MCF 10A (cell line): ENCODE data around the gene MARCHF6. TPM values are rescaled to one million over a fixed set of nuclear protein-coding genes. Genes with fewer than 3 reads are reported as not detected.
A peak's percentile ranks its signal among the peaks of the same experiment; 100 is the strongest.

ENCODE experiments used
- Bru-seq: library from RNA; stranded (reverse); fragments of 400-500 nt; gene quantifications from one replicate; lab custom pipeline; 2021; lab: Mats Ljungman, UMichigan
- BruChase-seq, 2 experiments: library from RNA; stranded (reverse); fragments of 400-500 nt; gene quantifications; one replicate each; lab custom pipeline; 2021; lab: Mats Ljungman, UMichigan
- BruUV-seq: library from RNA; stranded (reverse); fragments of 400-500 nt; replicated peaks from 2 replicates; lab custom pipeline; 2021; lab: Mats Ljungman, UMichigan
- CTCF ChIA-PET: fragments of 300-600 bp; sonication (Branson Sonifier 250); formaldehyde crosslinking; extraction: SDS; loops from one replicate; lab custom pipeline; 2021; ENCODE audit warnings: antibody characterized with exemption, inconsistent platforms; lab: Yijun Ruan, JAX
- POLR2A ChIA-PET: fragments of 300-600, 350-650 bp; sonication (Branson Sonifier 250); formaldehyde crosslinking; extraction: SDS; loops from one replicate; lab custom pipeline; 2020; ENCODE audit warnings: antibody characterized with exemption, inconsistent platforms; lab: Yijun Ruan, JAX
- DNase-seq: peaks from one replicate; pipeline ENCODE4 v3.0.0-alpha.2; 2018; ENCODE audit not compliant: unreplicated experiment
- H3K27ac Mint-ChIP-seq: one replicate; pipeline ENCODE4 v1.8.0; 2022; ENCODE audit warnings: mild to moderate bottlenecking, low read depth, mixed read lengths; ENCODE audit not compliant: unreplicated experiment
- H3K27me3 Mint-ChIP-seq: one replicate; pipeline ENCODE4 v1.8.0; 2022; ENCODE audit warnings: mixed read lengths; ENCODE audit not compliant: insufficient read depth, unreplicated experiment
- H3K36me3 Mint-ChIP-seq: one replicate; pipeline ENCODE4 v1.8.0; 2022; ENCODE audit warnings: mild to moderate bottlenecking, moderate library complexity, mixed read lengths; ENCODE audit not compliant: insufficient read depth, unreplicated experiment
- H3K4me1 Mint-ChIP-seq: one replicate; pipeline ENCODE4 v1.8.0; 2022; ENCODE audit warnings: mixed read lengths; ENCODE audit not compliant: insufficient read depth, unreplicated experiment
- H3K4me3 Mint-ChIP-seq: one replicate; pipeline ENCODE4 v1.8.0; 2022; ENCODE audit warnings: mild to moderate bottlenecking, moderate library complexity, mixed read lengths; ENCODE audit not compliant: unreplicated experiment
- H3K9me3 Mint-ChIP-seq: one replicate; pipeline ENCODE4 v1.8.0; 2022; ENCODE audit warnings: mixed read lengths; ENCODE audit not compliant: unreplicated experiment
- intact Hi-C: fragments of 100-400 bp; cut with micrococcal nuclease; formaldehyde crosslinking; loops from 2 replicates; pipeline ENCODE4 v1.14.1; 2022
- long read RNA-seq: library from polyadenylated mRNA; stranded (forward); transcript quantifications from one replicate; pipeline ENCODE4 v2.0.0, GENCODE V29; 2022
- total RNA-seq: library from RNA; stranded (reverse); gene quantifications from 2 replicates; pipeline ENCODE4 v1.2.3, GENCODE V29; 2022
- TF ChIP-seq, protein P1 (sequence below): fragments of 200-600 bp; IDR thresholded peaks from one replicate; pipeline ENCODE4 v1.8.0; 2022; ENCODE audit warnings: antibody characterized with exemption, mild to moderate bottlenecking; ENCODE audit not compliant: unreplicated experiment

Gene MARCHF6, protein sequence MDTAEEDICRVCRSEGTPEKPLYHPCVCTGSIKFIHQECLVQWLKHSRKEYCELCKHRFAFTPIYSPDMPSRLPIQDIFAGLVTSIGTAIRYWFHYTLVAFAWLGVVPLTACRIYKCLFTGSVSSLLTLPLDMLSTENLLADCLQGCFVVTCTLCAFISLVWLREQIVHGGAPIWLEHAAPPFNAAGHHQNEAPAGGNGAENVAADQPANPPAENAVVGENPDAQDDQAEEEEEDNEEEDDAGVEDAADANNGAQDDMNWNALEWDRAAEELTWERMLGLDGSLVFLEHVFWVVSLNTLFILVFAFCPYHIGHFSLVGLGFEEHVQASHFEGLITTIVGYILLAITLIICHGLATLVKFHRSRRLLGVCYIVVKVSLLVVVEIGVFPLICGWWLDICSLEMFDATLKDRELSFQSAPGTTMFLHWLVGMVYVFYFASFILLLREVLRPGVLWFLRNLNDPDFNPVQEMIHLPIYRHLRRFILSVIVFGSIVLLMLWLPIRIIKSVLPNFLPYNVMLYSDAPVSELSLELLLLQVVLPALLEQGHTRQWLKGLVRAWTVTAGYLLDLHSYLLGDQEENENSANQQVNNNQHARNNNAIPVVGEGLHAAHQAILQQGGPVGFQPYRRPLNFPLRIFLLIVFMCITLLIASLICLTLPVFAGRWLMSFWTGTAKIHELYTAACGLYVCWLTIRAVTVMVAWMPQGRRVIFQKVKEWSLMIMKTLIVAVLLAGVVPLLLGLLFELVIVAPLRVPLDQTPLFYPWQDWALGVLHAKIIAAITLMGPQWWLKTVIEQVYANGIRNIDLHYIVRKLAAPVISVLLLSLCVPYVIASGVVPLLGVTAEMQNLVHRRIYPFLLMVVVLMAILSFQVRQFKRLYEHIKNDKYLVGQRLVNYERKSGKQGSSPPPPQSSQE
- total RNA-seq (118 and 131 TPM in 2 replicates), Bru-seq, nascent RNA (percentile 94 among the genes with signal in this experiment), BruChase-seq, experiment 1, labeled RNA remaining after a 6-hour chase (percentile 95 among the genes with signal in this experiment), BruChase-seq, experiment 2, labeled RNA remaining after a 2-hour chase (percentile 94 among the genes with signal in this experiment)
- long read RNA-seq, full-length matches to known transcripts = 91 of 147 reads
- long read RNA-seq, partial matches to known transcripts = 26 of 147 reads
- long read RNA-seq, other reads (novel, unspliced or antisense) = 30 of 147 reads

DNA sequence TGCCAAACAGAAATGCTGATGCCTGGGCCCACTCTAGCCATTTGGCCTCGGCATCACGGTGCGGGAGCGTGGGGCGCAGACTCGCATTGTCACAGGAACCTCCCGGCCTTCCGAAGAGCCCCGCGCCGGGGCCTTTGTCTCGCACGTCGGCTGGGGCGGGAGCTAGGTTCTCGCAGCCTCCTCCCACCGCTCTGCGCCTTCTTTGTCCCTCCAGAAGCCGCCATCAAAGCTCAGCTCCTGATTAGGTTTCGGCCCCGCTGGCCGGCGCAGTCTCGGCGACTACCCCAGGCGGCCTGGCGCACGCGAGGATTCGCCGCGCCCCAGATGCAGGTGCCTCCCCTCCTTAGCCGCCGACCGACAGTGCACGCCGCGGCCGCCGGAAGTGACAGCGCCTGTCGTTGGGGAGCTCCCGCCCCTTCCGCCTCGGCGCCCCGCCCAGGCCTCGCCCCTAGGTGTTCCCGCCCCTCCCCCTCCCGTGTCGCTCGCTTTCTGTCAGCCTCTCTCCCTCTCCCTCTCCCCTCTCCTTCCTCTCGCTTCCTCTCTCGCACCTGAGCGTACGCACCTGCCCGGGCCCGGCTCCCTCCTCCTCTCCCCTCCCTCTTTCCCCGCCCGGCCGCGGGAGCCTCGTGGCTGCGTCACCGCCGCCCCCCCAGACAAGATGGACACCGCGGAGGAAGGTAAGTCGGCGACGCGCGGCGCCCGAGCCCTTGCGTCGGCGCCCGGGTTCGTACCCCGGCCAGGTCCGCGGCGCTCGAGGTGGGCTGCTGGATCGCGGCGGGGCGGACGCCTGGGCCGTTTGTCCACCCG, at the start of gene MARCHF6:
Gene MARCHF6 (plus strand): TSS at position 455 of the 807 bp plus-strand sequence. CDS start 204 bp downstream, at position 659.
- intact Hi-C loops = loop anchor here (1.0 kb wide), 2 partner anchors 43 to 69 kb away; no protein-coding TSS in a partner anchor
- BruUV-seq = TSS peak; percentile 90
- H3K4me1 Mint-ChIP-seq = peaks cover 19% of the 10 kb centered on the region
- H3K27me3 Mint-ChIP-seq = no peaks in the 10 kb centered on the region
- peak within 1 kb of the TSS; percentile 99 for H3K27ac Mint-ChIP-seq
- POLR2A ChIA-PET = interaction anchor here (0.6 to 5.1 kb wide), 38 partner anchors 10 to 1446 kb away, joined by 3 to 226 read pairs (median 4); partner anchors contain the start of genes ATPSCKMT, CCT5 and CMBL
- peak within 1 kb of the TSS; percentile 94 for H3K4me3 Mint-ChIP-seq
- H3K9me3 Mint-ChIP-seq = no peaks in the 10 kb centered on the region
- TF ChIP-seq, protein P1, sequence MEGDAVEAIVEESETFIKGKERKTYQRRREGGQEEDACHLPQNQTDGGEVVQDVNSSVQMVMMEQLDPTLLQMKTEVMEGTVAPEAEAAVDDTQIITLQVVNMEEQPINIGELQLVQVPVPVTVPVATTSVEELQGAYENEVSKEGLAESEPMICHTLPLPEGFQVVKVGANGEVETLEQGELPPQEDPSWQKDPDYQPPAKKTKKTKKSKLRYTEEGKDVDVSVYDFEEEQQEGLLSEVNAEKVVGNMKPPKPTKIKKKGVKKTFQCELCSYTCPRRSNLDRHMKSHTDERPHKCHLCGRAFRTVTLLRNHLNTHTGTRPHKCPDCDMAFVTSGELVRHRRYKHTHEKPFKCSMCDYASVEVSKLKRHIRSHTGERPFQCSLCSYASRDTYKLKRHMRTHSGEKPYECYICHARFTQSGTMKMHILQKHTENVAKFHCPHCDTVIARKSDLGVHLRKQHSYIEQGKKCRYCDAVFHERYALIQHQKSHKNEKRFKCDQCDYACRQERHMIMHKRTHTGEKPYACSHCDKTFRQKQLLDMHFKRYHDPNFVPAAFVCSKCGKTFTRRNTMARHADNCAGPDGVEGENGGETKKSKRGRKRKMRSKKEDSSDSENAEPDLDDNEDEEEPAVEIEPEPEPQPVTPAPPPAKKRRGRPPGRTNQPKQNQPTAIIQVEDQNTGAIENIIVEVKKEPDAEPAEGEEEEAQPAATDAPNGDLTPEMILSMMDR = no peak
- DNase-seq = peak; percentile 96
- CTCF ChIA-PET = interaction anchor here (0.6 to 1.8 kb wide), 9 partner anchors 12 to 133 kb away, joined by 3 to 7 read pairs (median 4); no protein-coding TSS in a partner anchor
- H3K36me3 Mint-ChIP-seq = peaks cover 7% of the 10 kb centered on the region

DNA sequence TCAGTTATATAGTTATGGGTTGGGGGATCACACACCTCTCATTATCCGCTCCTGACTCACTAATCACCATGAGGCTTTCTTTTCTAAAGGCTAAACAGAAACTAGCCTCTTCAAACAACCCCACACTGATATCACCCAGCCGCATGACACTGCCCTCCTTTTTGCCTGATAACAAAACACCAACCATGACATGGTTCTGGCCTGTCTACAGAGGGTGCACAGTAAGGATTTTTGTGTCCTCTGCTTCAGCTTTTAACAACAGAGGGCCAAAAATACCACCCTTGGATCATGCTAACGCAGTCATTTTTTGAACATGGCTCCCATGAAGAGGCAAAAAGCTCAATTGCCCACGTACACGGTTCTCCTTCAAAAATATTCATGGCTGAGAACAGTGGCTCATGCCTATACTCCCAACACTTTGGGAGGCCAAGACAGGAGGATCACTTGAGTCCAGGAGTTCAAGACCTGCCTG, 49.8 kb upstream of the MARCHF6 start:
- Mint-ChIP-seq H3K9me3 (peaks cover 8% of the 10 kb centered on the region), H3K27me3 (no peaks in the 10 kb centered on the region), H3K27ac (peak overlapping the region; percentile 76), H3K4me1 (peaks cover 53% of the 10 kb centered on the region), H3K4me3 (peak overlapping the region; percentile 21), H3K36me3 (peaks cover 31% of the 10 kb centered on the region)
- DNase-seq = no peak
- ChIA-PET POLR2A (interaction anchor here (1.0 to 4.5 kb wide), 4 partner anchors 49 to 59 kb away, joined by 5 to 40 read pairs (median 12); partner anchors contain the start of gene MARCHF6), CTCF (interaction anchor here (0.7 to 2.5 kb wide), 8 partner anchors 10 to 60 kb away, joined by 3 to 9 read pairs (median 4); no protein-coding TSS in a partner anchor)
- BruUV-seq = no TSS peak
- intact Hi-C loops = no loop called here
- TF ChIP-seq, protein P1 = no peak

DNA sequence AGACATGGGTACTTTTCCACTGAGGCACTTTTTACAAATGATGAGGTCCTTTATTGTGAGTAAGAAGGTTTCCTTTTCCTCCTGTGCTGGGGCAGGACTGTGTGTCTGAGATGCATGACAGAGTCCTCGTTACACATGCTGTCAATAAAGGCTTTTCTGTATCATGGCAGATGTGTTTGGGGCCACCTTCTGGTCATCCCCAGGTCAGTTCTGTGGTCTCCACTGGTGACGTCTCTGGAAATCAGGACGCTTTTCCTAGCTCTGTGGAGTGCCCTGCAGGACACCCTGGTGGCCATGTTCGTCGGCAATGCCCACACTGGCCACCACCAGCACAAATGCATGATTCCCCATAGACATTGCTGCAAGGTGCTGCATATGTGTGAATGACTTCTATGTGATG, 48.6 kb upstream of the MARCHF6 start:
- Mint-ChIP-seq H3K27me3 (no peaks in the 10 kb centered on the region), H3K4me1 (peaks cover 49% of the 10 kb centered on the region), H3K27ac (no peak overlapping the region), H3K4me3 (no peak overlapping the region), H3K9me3 (peaks cover 4% of the 10 kb centered on the region), H3K36me3 (peaks cover 19% of the 10 kb centered on the region)
- DNase-seq = no peak
- TF ChIP-seq, protein P1 = no peak
- CTCF ChIA-PET = interaction anchor here (0.7 to 2.5 kb wide), 5 partner anchors 12 to 59 kb away, joined by 3 to 9 read pairs (median 4); no protein-coding TSS in a partner anchor
- intact Hi-C loops = no loop called here
- BruUV-seq = no TSS peak
- POLR2A ChIA-PET = interaction anchor here (0.8 to 4.5 kb wide), 4 partner anchors 16 to 50 kb away, joined by 3 to 40 read pairs (median 6); partner anchors contain the start of gene MARCHF6
